ENCODE results near the gene CNN3.
A peak's percentile ranks its signal among the peaks of the same experiment; 100 is the strongest.
"Not testable (repeated sequence)": the region's sequence is repeated elsewhere in the genome, so short reads cannot be mapped to it uniquely, and the experiment has no call there.

The CNN3 gene

GRCh38 chr1:94949681-94950661 lies 23.1 kb upstream of the CNN3 start:
- DNase-seq: no peak

DNA sequence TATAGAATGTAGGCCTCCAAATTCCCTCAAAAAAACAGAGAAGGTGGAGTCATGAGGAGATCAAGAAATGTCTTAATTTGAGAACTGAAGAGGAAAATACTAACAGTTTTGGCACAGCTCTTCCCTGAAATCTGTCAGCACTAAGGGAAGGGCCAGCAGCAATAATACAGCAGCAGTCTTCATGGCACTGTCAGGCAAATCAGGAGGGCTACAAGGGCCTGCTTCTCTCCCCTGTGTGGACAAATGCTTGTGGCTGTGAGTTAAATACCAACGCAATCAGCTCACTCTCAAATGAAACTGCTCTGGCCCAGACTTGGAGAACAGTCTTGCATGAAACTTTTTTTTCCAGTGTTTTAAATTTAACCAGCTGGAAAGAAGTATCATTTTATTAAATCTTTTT lies 20.5 kb upstream of the CNN3 start:
- no peak for DNase-seq

- no peak for DNase-seq
Observed at GRCh38 chr1:94946886-94947285, 20.0 kb upstream of the CNN3 start.

DNA sequence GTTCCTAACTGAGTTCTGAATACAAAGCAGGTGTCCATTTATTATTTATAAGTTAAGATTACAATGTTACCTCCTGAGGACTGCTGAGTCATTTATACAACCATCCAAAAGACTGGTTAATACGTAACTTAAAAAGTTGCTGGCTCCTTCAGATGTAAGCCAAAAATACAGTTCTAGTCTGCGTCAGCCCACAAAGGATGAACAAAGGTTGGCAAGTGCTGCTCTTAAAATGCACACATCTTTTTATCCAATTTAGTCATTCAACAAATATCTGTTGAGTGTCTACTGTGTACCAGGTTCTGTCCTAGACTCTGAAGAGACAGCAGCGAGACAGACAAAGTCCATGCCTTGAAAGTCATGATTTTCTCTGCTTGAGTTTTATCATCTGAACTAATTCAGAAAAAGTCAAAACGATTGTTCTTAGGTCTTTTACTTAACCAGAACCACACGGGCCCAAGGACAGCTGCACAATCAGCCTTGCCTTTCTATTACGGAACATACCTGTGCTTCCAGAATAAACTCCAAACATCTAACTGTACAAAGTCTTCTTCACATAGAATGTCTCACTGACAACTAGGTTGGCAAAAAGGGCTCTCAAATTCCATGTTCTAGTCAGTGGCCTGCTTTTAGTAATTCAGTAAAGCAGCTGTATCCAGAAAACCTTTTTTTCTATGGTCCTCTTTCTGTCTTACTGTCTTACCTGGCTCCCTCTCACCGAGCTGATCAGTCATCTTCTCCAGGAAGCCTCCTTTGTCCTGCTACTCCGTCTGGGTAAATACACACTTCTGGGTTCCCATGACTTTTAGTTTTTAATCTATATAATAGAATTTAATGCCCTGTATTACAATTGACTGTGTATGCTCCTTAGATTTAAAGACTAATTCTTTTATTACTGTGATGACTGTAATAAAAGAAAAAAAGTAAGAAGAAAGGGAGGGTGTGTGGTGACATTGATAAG lies 15.5 kb upstream of the CNN3 start:
- no peak for DNase-seq

DNA sequence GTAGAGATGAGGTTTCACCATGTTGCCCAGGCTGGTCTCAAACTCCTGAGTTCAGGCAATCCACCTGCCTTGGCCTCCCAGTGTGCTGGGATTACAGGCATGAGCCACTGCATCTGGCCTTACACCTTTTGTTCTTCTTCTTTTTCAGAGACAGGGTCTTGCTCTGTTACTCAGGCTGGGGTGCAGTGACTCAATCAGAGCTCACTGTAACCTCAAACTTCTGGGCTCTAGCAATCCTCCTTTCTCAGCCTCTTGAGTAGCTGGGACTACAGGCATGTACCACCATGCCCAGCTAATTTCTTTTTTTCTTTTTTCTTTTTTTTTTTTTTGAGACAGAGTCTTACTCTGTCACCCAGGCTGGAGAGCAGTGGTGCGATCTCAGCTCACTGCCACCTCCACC lies 14.6 kb upstream of the CNN3 start:
- DNase-seq: not testable (repeated sequence)

DNA sequence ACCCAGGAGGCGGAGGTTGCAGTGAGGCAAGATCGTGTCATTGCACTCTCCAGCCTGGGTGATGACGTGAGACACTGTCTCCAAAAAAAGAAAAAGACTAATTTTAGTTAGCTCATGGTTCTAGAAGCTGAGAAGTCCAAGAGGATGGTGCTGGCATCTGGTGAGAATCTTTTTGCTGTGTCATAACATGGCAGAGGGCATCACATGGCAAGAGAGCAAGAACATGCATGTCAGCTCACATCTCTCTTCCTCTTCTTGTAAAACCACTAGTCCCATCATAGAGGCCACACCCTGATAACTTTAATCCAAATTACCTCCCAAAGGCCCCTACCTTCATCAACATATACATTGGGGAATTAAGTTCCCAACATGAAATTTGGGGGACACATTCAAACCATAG lies 13.8 kb upstream of the CNN3 start:
- DNase-seq: no peak

- no peak for DNase-seq
Observed at GRCh38 chr1:94937820-94938219, 10.9 kb upstream of the CNN3 start.

DNA sequence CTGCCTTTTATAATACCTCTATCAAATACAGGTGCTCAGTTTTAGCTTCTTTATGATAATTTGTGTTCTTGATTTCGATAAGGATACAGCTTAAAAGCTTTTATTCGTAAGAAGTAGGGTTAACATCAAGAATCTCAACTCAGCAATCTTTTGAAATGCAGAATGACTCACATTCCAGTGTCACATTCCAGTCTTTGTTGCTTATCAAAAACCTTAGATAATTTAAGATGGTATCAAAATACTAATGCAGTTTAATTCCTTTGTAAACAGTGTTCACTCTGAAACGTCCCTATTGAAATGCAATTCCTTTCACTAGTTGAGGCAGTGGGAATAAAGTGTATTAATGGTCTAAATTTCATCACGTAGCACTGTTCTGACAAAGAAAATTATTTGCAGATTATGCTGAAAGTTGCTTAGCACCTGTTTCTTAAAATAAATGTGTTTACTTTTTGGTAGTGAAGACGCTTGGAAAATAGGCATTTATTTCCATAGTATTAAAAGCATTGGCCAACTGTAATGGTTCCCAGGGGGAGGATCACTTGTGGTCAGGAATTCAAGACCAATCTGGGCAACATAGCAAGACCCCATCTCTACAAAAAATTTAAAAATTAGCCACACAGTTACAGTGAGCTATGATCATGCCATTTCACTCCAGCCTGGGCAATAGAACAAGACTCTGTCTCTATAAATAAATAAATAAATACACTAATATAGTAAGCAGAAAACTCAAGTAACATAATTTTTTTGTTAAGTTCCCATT lies 10.1 kb upstream of the CNN3 start:
- no peak for DNase-seq

- DNase-seq: no peak
Observed at GRCh38 chr1:94935476-94935875, 8.6 kb upstream of the CNN3 start.

DNA sequence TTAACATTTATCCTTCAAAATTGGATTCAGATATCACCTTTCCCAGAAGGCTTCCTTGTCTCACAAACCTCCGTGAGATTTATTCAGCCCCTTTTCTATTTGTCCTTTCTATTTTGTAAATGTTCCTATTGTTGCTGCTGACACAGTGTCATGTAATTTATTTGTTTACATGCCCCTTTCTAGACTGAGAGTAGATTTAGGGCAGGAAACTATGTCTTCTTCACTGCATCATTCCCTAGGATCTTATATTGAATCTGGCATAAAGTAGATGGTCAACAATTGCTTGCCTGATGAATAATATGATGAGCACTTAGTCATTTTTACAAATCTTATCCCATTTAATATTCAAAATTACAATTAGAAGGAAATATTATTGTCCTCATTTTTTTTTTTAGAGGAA lies 8.1 kb upstream of the CNN3 start:
- DNase-seq: no peak

DNA sequence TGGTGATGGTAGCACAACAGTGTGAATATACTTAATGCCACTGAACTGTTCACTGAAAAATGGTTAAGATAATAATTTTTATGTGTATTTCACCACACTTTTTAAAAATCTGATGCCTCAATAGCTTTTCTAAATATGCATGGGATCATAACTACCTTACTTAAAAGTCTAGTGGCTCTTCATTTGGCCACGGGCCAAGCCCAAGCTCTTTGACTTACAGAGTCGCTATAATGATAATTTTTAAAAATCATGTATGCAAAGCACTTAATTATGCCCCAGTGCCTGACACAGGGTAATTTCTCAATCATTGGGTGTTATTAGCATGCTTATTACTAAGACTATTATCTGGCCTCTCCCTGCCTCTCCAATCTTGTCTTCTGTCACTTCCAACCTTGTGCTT lies 7.6 kb upstream of the CNN3 start:
- DNase-seq: no peak

DNA sequence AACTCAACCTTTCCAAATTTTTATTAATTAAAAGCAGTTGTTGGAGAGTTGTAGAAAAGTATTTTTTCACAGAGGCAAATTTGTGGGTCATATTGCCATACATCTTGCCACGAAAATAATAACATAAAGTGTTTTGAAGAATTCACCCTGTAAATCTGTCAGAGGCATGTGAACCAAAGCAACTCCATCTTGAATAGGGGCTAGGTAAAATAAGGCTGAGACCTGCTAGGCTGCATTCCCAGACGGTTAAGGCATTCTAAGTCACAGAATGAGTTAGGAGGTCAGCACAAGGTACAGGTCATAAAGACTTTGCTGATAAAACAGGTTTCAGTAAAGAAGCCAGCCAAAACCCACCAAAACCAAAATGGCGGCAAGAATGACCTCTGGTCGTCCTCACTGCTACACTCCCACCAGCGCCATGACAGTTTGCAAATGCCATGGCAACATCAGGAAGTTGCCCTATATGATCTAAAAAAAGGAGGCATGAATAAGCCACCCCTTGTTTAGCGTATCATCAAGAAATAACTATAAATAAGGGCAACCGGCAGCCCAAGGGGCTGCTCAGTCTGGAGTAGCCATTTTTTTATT lies 4.4 kb upstream of the CNN3 start:
- no peak for DNase-seq

GRCh38 chr1:94929351-94930217 lies 2.7 kb upstream of the CNN3 start:
- DNase-seq: no peak

DNA sequence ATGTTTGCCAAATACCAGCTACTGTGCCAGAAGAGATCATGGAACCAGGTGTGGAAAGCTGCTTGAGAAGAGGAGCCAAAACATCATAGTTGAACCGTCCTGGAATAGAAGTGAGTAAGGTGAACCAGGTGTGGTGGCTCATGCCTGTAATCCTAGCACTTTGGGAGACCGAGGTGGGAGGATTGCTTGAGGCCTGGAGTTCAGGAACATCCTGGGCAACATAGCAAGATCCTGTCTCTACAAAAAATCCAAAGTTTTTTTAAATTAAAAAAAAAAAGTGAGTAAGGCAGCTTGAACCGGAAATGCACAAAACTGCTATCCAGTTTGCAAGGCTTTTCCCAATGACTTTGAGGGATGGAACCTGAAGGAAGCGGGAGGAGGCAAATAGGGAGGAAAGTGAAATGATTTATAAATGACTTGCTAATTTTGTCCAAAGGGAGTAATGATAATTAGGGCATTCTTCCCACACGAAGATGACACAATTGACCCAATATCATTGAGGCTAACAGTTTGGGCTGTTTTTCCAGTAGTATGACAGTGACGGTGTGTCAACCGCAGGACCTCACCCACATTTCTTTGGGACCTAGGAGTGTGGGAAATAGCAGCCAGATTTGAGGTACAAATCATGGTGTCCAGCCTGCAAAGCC lies 1.5 kb upstream of the CNN3 start:
- DNase-seq: no peak

DNA sequence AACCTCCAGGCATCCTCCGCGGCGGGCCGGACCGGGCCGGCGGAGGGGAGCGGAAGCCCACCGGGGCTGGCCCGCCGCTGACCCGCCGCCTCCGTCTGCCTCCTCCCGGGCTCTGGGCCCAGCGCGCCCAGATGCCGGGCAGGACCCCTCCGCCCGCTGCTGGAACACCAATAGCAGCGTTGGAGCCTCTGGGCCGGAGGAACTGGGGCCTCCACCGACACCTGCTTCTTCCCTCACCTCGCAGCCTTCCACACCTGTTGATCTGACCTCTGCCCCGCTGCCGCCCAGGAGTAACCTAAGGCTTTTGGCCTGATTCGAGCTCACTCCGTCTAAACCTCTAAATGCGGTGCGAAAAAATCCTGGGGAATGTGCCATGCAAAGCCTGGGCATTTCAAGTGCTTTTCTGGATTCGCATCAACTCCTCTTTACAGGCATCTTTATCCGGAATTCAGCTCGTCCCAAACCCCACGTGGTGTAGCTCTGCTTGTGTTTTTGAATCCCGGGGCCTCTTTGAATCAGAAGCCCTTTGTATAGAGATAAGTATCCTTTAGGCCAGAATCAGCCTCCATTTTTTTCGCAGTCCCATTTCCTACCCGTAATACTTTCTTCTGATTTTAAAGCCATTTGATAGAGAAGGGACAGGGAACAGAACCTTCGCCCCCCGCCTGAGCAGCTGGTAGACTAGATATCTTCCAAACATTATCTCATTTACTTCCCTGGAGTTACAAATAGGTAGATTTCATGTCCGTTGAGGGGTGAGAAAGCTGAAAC lies 680 bp upstream of the CNN3 start:
- DNase-seq: no peak

DNA sequence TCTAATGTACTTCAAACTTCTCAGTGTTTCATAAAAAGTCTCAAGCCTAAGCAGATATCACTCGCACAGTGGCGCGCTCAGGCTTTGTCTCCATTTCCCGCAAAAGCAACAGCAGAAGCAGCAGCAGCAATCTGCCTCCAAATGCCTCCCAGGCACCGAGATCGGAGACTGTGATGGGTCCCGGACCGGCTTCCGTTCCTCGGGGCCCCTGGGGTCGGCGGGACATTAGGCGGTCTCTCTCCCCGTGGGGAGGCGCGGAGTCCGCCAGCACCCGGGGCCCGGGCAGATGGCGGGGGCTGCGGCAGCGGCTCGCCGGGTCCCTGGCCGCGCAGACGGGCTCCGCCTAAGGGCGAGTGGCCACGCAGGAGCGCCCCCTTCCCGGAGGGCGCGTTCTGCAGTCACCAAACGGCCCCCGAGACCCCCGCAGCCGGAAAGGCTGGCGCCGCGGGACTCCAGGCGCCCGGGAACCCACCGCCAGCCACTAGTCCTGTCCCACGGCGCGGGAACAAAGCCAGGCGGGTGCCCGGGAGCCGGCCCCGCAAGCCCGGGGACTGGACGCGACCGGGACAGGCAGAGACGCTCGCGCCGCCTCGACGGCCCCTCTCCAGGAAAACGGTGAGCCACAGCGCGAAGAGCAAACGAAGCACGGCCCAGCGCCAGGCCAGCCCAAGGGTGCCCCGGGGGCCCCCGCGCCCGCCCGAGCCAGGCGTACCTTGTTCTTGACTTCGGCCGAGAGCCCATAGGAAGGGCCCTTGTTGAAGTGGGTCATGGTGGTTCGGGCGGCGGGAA lies 590 bp downstream of the CNN3 start:
- DNase-seq: no peak

DNA sequence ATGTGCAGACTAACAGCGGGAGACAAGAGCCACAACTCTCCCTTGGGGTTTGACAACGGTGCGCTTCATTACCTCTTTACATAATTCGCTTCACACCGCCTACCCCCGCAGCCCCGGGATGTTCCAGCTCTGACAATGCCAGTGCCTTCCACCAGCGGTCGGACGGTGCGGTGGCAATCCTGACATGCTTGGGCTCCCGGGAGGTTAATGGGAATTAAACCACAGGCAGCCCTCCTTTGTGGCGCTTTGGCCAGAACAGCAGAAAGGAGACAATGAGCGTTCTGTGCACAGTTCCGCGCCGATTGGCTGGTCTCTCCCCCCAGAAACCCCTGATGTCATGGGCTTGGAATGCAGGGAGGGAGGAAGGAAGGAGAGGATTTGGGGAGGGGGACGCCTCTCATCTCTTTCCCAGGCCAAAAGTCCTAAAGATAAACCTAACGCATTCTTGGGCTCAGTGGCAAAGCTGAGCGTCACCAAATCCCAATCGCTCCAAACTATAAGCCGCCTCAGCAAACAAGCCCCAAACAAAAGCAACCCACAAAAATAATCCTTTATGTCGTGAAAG lies 1.3 kb downstream of the CNN3 start:
- peak; percentile 76 for DNase-seq

DNA sequence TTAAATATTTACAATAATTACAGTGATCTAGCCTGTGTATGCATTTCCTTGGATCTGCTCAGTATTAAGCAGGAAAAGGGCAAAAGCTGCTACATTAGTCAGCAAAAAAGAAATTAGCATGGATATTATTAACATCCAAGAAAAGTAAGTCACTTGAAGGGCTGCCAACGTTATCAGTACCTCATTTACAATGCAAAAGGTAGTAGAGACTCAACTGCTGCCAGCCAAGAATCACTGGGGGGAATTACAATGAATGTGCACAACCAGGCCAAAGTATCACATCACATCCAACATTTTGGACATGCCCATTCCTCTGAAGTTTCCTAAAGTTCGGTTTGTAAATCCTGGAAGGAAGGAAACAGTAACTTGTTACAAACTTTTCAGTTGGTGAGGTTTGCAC lies 1.9 kb downstream of the CNN3 start:
- peak; percentile 11 for DNase-seq

DNA sequence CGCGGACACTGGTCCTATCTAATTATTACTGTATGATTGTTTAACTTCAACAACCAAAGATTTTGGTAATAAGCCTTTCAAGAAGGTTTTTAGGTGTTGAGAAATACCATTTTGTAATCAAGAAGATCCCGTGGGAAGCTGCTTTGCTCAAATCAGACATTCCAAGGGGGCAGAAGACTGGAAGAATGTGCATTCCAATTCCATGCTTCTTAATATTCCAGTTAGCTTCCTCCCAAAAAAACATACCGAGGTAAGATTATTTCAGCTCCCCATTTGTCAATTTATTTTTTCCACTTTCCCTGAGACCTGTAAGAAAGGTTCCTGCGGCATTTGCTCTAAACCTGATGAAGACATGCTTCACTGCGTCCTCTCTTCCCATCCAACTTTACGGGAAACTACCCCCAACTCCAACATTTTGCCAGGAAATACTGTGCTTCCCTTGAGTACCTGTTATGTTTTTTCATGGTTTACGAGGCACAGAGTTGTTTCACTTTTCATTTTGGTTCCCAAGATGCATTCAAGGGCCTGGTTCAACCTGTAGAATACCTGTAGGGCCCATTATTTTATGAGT lies 4.1 kb downstream of the CNN3 start:
- no peak for DNase-seq

All from NCI-H1048 (cell line).